Neural cell (in vitro differentiated cells): Measurements from ENCODE around the gene DNAH10.

Source experiments
- EP300 ChIP-seq: fragments of 450-650 bp; conservative IDR thresholded peaks from 2 replicates; pipeline ENCODE4 v1.6.1; 2014; ENCODE audit warnings: antibody characterized with exemption, mild to moderate bottlenecking, moderate library complexity; ENCODE audit not compliant: poor library complexity, severe bottlenecking
- EZH2 ChIP-seq: fragments of 200-600, 300-800 bp; shearing (Covaris generic), sonication (generic); IDR thresholded peaks from 2 replicates; pipeline ENCODE4 v1.6.1; 2014; ENCODE audit warnings: antibody characterized with exemption, low read length, borderline replicate concordance, mild to moderate bottlenecking; ENCODE audit not compliant: insufficient read depth, poor library complexity, severe bottlenecking
- MXI1 ChIP-seq: fragments of 450-650 bp; conservative IDR thresholded peaks from 2 replicates; pipeline ENCODE4 v1.6.1; 2014; ENCODE audit warnings: antibody characterized with exemption, mild to moderate bottlenecking; ENCODE audit not compliant: poor library complexity, severe bottlenecking
- POLR2AphosphoS5 ChIP-seq: IDR thresholded peaks from 2 replicates; pipeline ENCODE4 v1.6.1; 2012
- TF ChIP-seq, protein P1 (sequence below): IDR thresholded peaks from 2 replicates; pipeline ENCODE4 v1.6.1; 2012; ENCODE audit warnings: borderline replicate concordance
- TF ChIP-seq, protein P2 (sequence below): fragments of 450-650 bp; IDR thresholded peaks from 2 replicates; pipeline ENCODE4 v1.5.1; 2014; ENCODE audit warnings: antibody characterized with exemption, mild to moderate bottlenecking, moderate library complexity; ENCODE audit not compliant: poor library complexity, severe bottlenecking

DNA sequence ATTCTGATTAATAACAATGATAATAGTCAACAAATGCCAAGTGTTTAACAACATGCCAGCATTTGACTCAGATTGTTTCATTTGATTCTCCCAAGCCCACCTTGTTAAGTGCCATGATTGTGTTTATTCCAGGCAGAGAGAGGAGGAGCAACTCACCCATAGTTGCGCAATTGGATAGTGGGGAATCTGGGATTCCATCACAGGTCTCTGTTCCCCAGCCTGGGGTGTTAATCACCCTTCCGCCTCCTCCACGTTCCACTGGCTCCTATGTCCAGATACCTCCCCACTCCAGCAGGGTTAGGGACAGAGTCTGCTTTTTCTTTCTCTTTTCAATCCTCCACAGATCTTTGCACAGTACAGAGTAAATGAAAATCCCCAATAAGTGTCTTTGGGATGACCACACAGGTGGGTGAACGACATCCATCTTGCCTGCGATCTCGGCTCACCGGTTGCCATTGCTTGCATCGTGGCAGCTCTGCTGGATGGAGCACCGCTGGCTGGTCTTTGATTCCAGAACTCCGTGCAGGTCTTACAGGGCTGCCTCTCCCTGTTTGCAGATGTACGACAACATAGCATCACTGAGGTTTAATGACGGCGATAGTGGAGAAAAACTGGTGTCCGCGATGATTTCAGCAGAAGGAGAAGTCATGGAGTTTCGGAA is 78.8 kb downstream of the DNAH10 start:
- TF ChIP-seq, protein P1, sequence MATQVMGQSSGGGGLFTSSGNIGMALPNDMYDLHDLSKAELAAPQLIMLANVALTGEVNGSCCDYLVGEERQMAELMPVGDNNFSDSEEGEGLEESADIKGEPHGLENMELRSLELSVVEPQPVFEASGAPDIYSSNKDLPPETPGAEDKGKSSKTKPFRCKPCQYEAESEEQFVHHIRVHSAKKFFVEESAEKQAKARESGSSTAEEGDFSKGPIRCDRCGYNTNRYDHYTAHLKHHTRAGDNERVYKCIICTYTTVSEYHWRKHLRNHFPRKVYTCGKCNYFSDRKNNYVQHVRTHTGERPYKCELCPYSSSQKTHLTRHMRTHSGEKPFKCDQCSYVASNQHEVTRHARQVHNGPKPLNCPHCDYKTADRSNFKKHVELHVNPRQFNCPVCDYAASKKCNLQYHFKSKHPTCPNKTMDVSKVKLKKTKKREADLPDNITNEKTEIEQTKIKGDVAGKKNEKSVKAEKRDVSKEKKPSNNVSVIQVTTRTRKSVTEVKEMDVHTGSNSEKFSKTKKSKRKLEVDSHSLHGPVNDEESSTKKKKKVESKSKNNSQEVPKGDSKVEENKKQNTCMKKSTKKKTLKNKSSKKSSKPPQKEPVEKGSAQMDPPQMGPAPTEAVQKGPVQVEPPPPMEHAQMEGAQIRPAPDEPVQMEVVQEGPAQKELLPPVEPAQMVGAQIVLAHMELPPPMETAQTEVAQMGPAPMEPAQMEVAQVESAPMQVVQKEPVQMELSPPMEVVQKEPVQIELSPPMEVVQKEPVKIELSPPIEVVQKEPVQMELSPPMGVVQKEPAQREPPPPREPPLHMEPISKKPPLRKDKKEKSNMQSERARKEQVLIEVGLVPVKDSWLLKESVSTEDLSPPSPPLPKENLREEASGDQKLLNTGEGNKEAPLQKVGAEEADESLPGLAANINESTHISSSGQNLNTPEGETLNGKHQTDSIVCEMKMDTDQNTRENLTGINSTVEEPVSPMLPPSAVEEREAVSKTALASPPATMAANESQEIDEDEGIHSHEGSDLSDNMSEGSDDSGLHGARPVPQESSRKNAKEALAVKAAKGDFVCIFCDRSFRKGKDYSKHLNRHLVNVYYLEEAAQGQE: no peak
- no peak for TF ChIP-seq POLR2AphosphoS5
- TF ChIP-seq, protein P2, sequence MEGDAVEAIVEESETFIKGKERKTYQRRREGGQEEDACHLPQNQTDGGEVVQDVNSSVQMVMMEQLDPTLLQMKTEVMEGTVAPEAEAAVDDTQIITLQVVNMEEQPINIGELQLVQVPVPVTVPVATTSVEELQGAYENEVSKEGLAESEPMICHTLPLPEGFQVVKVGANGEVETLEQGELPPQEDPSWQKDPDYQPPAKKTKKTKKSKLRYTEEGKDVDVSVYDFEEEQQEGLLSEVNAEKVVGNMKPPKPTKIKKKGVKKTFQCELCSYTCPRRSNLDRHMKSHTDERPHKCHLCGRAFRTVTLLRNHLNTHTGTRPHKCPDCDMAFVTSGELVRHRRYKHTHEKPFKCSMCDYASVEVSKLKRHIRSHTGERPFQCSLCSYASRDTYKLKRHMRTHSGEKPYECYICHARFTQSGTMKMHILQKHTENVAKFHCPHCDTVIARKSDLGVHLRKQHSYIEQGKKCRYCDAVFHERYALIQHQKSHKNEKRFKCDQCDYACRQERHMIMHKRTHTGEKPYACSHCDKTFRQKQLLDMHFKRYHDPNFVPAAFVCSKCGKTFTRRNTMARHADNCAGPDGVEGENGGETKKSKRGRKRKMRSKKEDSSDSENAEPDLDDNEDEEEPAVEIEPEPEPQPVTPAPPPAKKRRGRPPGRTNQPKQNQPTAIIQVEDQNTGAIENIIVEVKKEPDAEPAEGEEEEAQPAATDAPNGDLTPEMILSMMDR: no peak
- no peak for TF ChIP-seq MXI1
- TF ChIP-seq EZH2: no peak
- TF ChIP-seq EP300: no peak
